Right renal pelvis (tissue), 4 donors: ENCODE results near the gene HERC2. TPM values are rescaled to one million over a fixed set of nuclear protein-coding genes. Genes with fewer than 3 reads are reported as not detected.

Experiments
- DNase-seq, 4 donors: peaks; one replicate each; pipeline ENCODE4 v3.0.0-alpha.2; 2013; ENCODE audit warnings: low read depth in 4 of 4, low spot score in 3 of 4, missing footprints in 1 of 4
- polyA plus RNA-seq, 4 donors: library from polyadenylated mRNA; unstranded; fragments of 120-200 nt; gene quantifications; one replicate each; pipeline ENCODE4 v1.2.1, GENCODE V29; 2013; ENCODE audit not compliant: insufficient read length in 4 of 4

The HERC2 gene
- polyA plus RNA-seq, 4 donors: 46.4 to 54.2 (median 50.4) TPM

DNA sequence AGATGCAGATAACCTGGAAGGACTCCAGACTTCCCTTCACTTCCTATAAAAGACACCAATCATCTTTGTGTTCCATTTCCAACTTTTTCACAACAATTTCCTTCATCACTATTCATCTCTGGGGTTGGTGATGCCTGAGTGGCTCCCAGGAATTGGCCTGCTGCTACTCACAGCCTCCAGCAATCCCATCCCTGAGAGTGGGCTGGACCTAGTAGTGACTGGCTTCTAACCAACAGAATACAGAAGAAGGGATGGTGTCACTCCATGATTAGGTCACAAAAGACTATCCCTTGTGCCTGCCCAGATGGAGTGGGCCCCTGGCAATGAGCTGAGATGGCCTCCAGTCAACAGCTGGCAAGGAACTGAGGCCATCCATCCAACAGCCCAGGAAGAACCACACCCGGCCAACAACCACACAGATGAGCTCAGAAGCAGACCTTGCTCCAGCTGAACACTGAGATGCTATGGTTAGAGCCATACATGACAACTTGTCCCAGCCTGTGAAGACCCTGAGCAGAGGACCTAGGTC is 243.7 kb downstream of the HERC2 start:
- no peak for DNase-seq

GRCh38 chr15:28075573-28075972 is 246.4 kb downstream of the HERC2 start:
- DNase-seq: no peak

GRCh38 chr15:28068930-28069329 is 253.0 kb downstream of the HERC2 start:
- no peak for DNase-seq

DNA sequence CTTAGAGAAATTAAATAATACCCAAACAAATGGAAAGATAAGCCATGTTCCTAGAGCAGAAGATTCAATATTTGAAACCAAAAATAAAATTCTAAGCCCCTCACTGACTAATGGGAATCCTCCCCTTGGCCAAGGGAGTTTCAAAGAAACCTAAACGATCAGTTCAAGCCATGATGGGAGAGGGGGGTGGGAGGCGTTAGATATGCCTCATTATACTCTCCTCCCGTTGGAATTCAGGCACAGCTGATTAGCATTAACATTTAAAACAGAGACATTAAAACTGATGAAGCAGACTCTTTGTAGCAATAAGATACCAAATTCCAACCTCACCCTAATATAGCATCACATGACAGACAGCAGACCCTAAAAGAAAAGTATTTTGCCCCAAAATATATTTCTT is 255.7 kb downstream of the HERC2 start:
- DNase-seq: no peak

Other genes starting within 250 kb of the HERC2 start
- 10 to 100 TPM in 1 of 4 donors, 1 to 10 TPM in 3; 8.7 to 11.2 (median 9.4) TPM for gene OCA2, start 222.9 kb downstream of the HERC2 start, polyA plus RNA-seq
- gene GOLGA6L24, start 35.9 kb upstream of the HERC2 start, polyA plus RNA-seq: not detected
- gene GOLGA8F, start 56.5 kb upstream of the HERC2 start, polyA plus RNA-seq: under 1 TPM in 2 of 4 donors, not detected in 2; 0.07 to 0.21 TPM
- under 1 TPM in 2 of 4 donors, not detected in 2; 0.26 to 0.29 TPM for gene GOLGA8G, start 210.8 kb upstream of the HERC2 start, polyA plus RNA-seq
- not detected for gene GOLGA6L25, start 231.4 kb upstream of the HERC2 start, polyA plus RNA-seq